NB4 (cell line): ENCODE measurements around the gene FBXL13.
"Not testable (repeated sequence)": the region's sequence is repeated elsewhere in the genome, so short reads cannot be mapped to it uniquely, and the experiment has no call there.

Experiments
- CTCF ChIP-seq: IDR thresholded peaks from one replicate; pipeline ENCODE4 v1.5.1; 2012; ENCODE audit warnings: low read depth, low read length
- MAX ChIP-seq: IDR thresholded peaks from 2 replicates; pipeline ENCODE4 v1.6.1; 2011; ENCODE audit warnings: low read depth, low read length
- POLR2A ChIP-seq: IDR thresholded peaks from 2 replicates; pipeline ENCODE4 v1.6.1; 2011; ENCODE audit warnings: mild to moderate bottlenecking; ENCODE audit not compliant: insufficient read length; ENCODE audit errors: extremely low read depth

GRCh38 chr7:102769657-102770192 lies 304.9 kb downstream of the FBXL13 start:
- not testable (repeated sequence) for TF ChIP-seq CTCF, POLR2A, MAX
